SJSA1 (cell line): Measurements from ENCODE around the gene ITCH. TPM values are rescaled to one million over a fixed set of nuclear protein-coding genes. Genes with fewer than 3 reads are reported as not detected.

Source experiments
- DNase-seq, 2 experiments: peaks; one replicate each; pipeline ENCODE4 v3.0.0-alpha.2; 2015 to 2020; ENCODE audit warnings: low spot score in 2 of 2, low read depth in 1 of 2
- H3K27ac ChIP-seq: fragments of 250-450 bp; sonication (Bioruptor Pico); 2 replicates; pipeline ENCODE4 v1.5.1; 2020; ENCODE audit warnings: mild to moderate bottlenecking, moderate library complexity
- H3K27me3 ChIP-seq: fragments of 250-450 bp; sonication (Bioruptor Pico); replicated peaks from 2 replicates; pipeline ENCODE4 v1.5.1; 2020; ENCODE audit warnings: mild to moderate bottlenecking, moderate library complexity
- H3K36me3 ChIP-seq: fragments of 250-450 bp; sonication (Bioruptor Pico); 2 replicates; pipeline ENCODE4 v1.5.1; 2020; ENCODE audit warnings: mild to moderate bottlenecking
- H3K4me1 ChIP-seq: fragments of 250-450 bp; sonication (Bioruptor Pico); replicated peaks from 2 replicates; pipeline ENCODE4 v1.6.1; 2021; ENCODE audit warnings: mild to moderate bottlenecking
- H3K4me3 ChIP-seq: fragments of 250-450 bp; sonication (Bioruptor Pico); 2 replicates; pipeline ENCODE4 v1.5.1; 2020; ENCODE audit warnings: mild to moderate bottlenecking
- H3K9me3 ChIP-seq: fragments of 250-450 bp; sonication (Bioruptor Pico); replicated peaks from 2 replicates; pipeline ENCODE4 v1.5.1; 2020; ENCODE audit warnings: mild to moderate bottlenecking
- total RNA-seq: library from RNA; depleted of rRNA; stranded (reverse); fragments of >200 nt; shearing (Covaris generic); gene quantifications from 2 replicates; pipeline ENCODE4 v1.2.3, GENCODE V29; 2014

ITCH gene
- total RNA-seq, 1 experiment from 2014 or later: 62.9 TPM

- DNase-seq: no peak
- Histone ChIP-seq H3K36me3 (peaks cover 64% of the 10 kb centered on the region), H3K9me3 (no peaks in the 10 kb centered on the region), H3K27me3 (no peaks in the 10 kb centered on the region), H3K4me3 (no peak overlapping the region), H3K27ac (no peak overlapping the region), H3K4me1 (no peaks in the 10 kb centered on the region)
These were observed 177.7 kb downstream of the ITCH start for GRCh38 chr20:34540596-34541263.

GRCh38 chr20:34541264-34541901 lies 178.3 kb downstream of the ITCH start:
- H3K27ac ChIP-seq: no peak overlapping the region
- H3K4me3 ChIP-seq: no peak overlapping the region
- H3K36me3 ChIP-seq: peaks cover 57% of the 10 kb centered on the region
- DNase-seq: no peak
- H3K27me3 ChIP-seq: no peaks in the 10 kb centered on the region
- no peaks in the 10 kb centered on the region for H3K4me1 ChIP-seq
- H3K9me3 ChIP-seq: no peaks in the 10 kb centered on the region

GRCh38 chr20:34541917-34542316 lies 178.8 kb downstream of the ITCH start:
- H3K27me3 ChIP-seq: no peaks in the 10 kb centered on the region
- no peaks in the 10 kb centered on the region for H3K9me3 ChIP-seq
- H3K36me3 ChIP-seq: peaks cover 53% of the 10 kb centered on the region
- no peak for DNase-seq
- no peak overlapping the region for H3K27ac ChIP-seq
- H3K4me1 ChIP-seq: no peaks in the 10 kb centered on the region
- H3K4me3 ChIP-seq: no peak overlapping the region

GRCh38 chr20:34542439-34542838 lies 179.4 kb downstream of the ITCH start:
- peaks cover 48% of the 10 kb centered on the region for H3K36me3 ChIP-seq
- no peak overlapping the region for H3K27ac ChIP-seq
- H3K27me3 ChIP-seq: no peaks in the 10 kb centered on the region
- H3K4me3 ChIP-seq: no peak overlapping the region
- H3K4me1 ChIP-seq: no peaks in the 10 kb centered on the region
- DNase-seq: no peak
- no peaks in the 10 kb centered on the region for H3K9me3 ChIP-seq

- no peak for DNase-seq
- no peaks in the 10 kb centered on the region for H3K4me1 ChIP-seq
- no peaks in the 10 kb centered on the region for H3K27me3 ChIP-seq
- H3K27ac ChIP-seq: no peak overlapping the region
- H3K36me3 ChIP-seq: peaks cover 40% of the 10 kb centered on the region
- H3K9me3 ChIP-seq: no peaks in the 10 kb centered on the region
- H3K4me3 ChIP-seq: no peak overlapping the region
These were observed 180.5 kb downstream of the ITCH start for GRCh38 chr20:34543463-34544056.

GRCh38 chr20:34544109-34544796 lies 181.2 kb downstream of the ITCH start:
- H3K9me3 ChIP-seq: no peaks in the 10 kb centered on the region
- peaks cover 33% of the 10 kb centered on the region for H3K36me3 ChIP-seq
- H3K27me3 ChIP-seq: no peaks in the 10 kb centered on the region
- no peak overlapping the region for H3K4me3 ChIP-seq
- no peak overlapping the region for H3K27ac ChIP-seq
- DNase-seq: no peak
- no peaks in the 10 kb centered on the region for H3K4me1 ChIP-seq

GRCh38 chr20:34546751-34547181 lies 183.7 kb downstream of the ITCH start:
- no peaks in the 10 kb centered on the region for H3K4me1 ChIP-seq
- H3K36me3 ChIP-seq: peaks cover 8% of the 10 kb centered on the region
- H3K27me3 ChIP-seq: no peaks in the 10 kb centered on the region
- no peak overlapping the region for H3K27ac ChIP-seq
- H3K4me3 ChIP-seq: no peak overlapping the region
- no peaks in the 10 kb centered on the region for H3K9me3 ChIP-seq
- no peak for DNase-seq

GRCh38 chr20:34547844-34548613 lies 185.0 kb downstream of the ITCH start:
- Histone ChIP-seq H3K9me3 (no peaks in the 10 kb centered on the region), H3K4me1 (no peaks in the 10 kb centered on the region), H3K36me3 (no peaks in the 10 kb centered on the region; the same call in none of the 2 replicates), H3K27ac (no peak overlapping the region), H3K27me3 (no peaks in the 10 kb centered on the region), H3K4me3 (no peak overlapping the region)
- DNase-seq: no peak

GRCh38 chr20:34549291-34549928 lies 186.3 kb downstream of the ITCH start:
- no peak for DNase-seq

GRCh38 chr20:34549929-34550305 lies 186.8 kb downstream of the ITCH start:
- no peaks in the 10 kb centered on the region for H3K9me3 ChIP-seq
- H3K27me3 ChIP-seq: no peaks in the 10 kb centered on the region
- H3K36me3 ChIP-seq: no peaks in the 10 kb centered on the region
- no peak overlapping the region for H3K27ac ChIP-seq
- DNase-seq: no peak
- peaks cover 9% of the 10 kb centered on the region; the same call in 1 of the 2 replicates for H3K4me1 ChIP-seq
- no peak overlapping the region for H3K4me3 ChIP-seq

More at GRCh38 chr20:34549291-34549928, 186.3 kb downstream of the ITCH start:
- no peaks in the 10 kb centered on the region for H3K36me3 ChIP-seq
- peaks cover 9% of the 10 kb centered on the region; the same call in 1 of the 2 replicates for H3K4me1 ChIP-seq
- no peaks in the 10 kb centered on the region for H3K9me3 ChIP-seq
- no peak overlapping the region for H3K4me3 ChIP-seq
- no peak overlapping the region for H3K27ac ChIP-seq
- H3K27me3 ChIP-seq: no peaks in the 10 kb centered on the region

- Histone ChIP-seq H3K9me3 (no peaks in the 10 kb centered on the region), H3K4me3 (no peak overlapping the region), H3K4me1 (peaks cover 9% of the 10 kb centered on the region), H3K36me3 (no peaks in the 10 kb centered on the region), H3K27me3 (no peaks in the 10 kb centered on the region), H3K27ac (no peak overlapping the region)
- no peak for DNase-seq
These were observed 189.5 kb downstream of the ITCH start for GRCh38 chr20:34552569-34552968.

GRCh38 chr20:34553366-34553867 lies 190.3 kb downstream of the ITCH start:
- H3K27ac ChIP-seq: no peak overlapping the region
- H3K4me1 ChIP-seq: peaks cover 9% of the 10 kb centered on the region
- H3K9me3 ChIP-seq: no peaks in the 10 kb centered on the region
- no peak for DNase-seq
- H3K36me3 ChIP-seq: no peaks in the 10 kb centered on the region
- H3K4me3 ChIP-seq: no peak overlapping the region
- no peaks in the 10 kb centered on the region for H3K27me3 ChIP-seq

GRCh38 chr20:34557936-34558319 lies 194.9 kb downstream of the ITCH start:
- no peaks in the 10 kb centered on the region for H3K27me3 ChIP-seq
- peaks cover 12% of the 10 kb centered on the region for H3K4me1 ChIP-seq
- H3K36me3 ChIP-seq: peaks cover 7% of the 10 kb centered on the region
- no peak for DNase-seq
- no peaks in the 10 kb centered on the region for H3K9me3 ChIP-seq
- peak overlapping the region; percentile 87 for H3K27ac ChIP-seq
- H3K4me3 ChIP-seq: peak overlapping the region; percentile 61
